GM19438 (cell line): ENCODE data around the gene URI1.
"Not testable (repeated sequence)": the region's sequence is repeated elsewhere in the genome, so short reads cannot be mapped to it uniquely, and the experiment has no call there.

Experiments used
- ATAC-seq: cut with Tn5 transposase; IDR thresholded peaks from one replicate; pipeline ENCODE4 v1.9.1; 2021; ENCODE audit warnings: low read depth; ENCODE audit not compliant: unreplicated experiment

URI1 gene

DNA sequence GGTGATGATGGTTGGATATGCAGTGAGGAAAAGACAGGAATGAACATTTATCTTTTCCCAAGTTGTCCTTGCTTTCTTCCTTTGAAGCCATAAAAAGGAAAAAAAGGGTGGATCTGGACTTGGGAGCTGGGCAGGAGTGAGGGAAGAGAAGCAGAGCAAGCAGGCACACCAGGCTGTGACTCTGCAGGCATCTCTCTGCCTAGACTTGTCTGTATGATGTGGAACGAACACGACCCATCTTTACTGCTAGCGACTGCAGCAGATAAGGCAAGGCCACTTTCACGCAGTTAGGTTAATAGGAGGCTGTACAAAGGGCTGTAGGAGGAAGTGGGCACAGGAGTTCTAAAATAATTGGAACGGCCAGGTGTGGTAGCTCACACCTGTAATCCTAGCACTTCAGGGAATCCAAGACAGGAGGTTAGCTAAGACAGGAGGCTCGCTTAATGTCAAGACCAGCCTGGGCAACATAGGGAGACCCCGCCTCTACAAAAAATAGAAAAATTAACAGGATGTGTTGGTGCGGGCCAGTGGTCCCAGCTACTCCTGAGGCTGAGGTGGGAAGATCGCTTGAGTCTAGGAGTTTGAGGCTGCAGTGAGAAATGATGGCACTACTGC lies 961 bp upstream of the URI1 start:
- no peak for ATAC-seq

DNA sequence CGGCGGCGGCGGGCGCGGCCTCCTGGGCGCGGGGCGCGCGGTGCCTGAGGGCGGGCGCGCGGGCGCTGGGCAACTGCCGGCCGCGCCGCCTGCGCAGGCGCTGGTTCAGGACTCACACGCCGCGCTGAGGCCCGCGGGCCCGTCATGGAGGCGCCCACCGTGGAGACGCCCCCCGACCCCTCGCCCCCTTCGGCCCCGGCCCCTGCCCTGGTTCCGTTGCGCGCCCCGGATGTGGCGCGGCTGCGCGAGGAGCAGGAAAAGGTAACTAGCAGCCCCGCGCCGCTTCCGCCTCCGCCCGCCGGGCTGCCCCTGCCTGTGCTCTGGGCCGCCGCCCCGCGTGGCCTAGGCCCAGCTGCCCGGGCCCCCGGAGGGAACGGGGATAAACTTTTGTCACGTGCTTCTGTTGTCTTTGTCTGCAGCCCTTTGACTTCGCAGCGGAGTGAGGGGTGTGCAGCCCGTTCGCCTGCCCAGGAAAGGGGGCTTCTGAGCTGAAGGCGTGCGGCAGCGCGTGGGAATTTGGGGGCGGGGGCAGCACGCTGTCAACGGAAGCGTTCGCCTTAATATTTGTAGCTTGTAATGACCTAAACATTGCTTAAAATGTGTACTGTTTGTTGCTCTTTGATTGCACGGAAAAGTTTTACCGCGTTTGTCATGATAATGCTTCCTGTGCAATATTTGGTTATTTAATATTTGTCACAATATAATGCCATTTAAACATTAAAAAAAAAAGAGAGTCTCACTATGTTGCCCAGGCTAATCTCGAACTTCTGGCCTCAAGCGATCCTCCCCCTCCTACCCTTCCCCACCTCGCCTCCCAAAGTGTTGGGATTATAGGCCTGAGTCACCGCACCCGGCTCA lies 594 bp downstream of the URI1 start:
- peak; percentile 80 for ATAC-seq

DNA sequence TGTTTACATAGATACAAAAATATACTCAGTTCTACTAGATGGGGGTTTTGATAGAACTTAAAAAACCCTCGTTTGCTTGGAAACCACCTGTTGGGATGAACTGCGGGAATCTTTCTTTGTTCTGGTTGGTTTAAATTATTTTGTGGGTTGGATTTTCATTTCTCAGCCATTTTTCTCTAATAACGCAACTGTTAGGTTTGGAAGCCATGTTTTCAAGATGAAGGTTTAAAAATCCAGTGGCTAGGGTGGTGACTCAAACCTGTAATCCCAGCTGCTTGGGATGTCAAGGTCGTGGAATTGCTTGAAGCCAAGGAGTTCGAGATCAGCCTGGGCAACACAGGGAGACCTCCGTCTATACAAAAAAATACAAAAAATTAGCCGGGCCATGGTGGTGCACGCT lies 1.6 kb downstream of the URI1 start:
- ATAC-seq, result no peak

DNA sequence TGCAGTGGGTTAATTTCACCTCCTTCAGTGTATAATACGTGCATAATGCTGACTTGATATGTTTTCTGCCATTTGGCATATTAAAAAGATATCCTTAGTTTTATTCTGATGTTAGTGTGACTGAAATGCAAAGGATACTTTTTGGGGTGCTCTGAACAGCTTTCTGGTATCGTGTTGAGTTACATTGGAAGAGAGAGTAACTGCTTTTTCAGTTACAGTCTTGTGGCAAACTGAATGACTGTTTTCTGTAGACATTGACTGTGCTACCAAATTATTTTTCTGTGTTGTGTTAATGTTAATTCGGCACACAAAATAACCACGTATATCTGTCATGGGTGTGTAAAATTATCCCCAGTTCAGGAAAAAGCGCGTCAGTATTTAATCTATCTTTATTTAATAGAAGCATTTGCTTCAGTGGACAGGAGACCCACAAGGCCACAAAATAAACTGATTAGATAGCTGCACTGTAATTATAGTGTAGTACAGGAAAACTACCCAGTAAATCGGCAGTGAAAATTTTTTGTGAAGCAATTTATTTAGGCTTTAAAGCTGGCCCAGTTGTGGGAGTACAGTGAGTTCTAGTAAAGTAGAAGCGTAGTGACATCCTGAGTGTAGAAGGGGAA lies 2.5 kb downstream of the URI1 start:
- ATAC-seq, result no peak

DNA sequence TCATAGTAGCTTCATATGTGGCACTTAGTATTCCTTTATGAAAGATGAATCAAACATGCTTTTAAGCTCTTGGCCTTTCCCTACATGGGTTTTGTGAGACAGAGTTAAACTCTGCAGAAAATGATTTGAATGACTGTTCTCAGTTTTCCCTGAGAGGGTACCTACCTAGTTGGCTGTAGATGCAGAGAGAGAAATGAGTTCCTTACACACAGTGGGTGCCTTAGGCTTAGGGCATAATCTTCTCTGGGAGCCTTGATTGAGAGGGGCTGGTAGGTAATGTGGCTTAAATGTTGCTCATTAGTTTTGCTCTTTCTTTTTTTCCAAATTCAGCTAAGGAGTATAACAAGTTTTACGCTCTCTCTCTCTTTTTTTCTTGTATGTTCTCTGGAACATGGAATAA lies 3.0 kb downstream of the URI1 start:
- no peak for ATAC-seq

DNA sequence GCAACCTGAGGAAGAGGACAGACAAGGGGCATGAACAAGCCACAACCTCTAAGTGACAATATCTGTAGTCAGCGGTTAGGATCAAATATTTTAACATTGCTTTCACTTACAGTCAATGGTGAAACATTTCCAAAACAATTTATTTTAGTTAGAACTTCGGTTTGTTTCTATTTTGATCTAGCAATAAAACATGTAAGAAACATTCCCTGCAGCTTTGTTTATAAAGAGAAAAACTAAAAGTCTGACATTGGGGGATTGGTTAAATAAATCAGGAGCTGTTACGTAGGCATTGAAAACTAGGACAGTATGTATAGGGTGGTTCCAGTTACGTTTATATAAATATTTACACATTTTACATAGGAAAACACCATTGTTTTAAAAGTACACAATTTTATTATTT lies 3.4 kb downstream of the URI1 start:
- no peak for ATAC-seq

DNA sequence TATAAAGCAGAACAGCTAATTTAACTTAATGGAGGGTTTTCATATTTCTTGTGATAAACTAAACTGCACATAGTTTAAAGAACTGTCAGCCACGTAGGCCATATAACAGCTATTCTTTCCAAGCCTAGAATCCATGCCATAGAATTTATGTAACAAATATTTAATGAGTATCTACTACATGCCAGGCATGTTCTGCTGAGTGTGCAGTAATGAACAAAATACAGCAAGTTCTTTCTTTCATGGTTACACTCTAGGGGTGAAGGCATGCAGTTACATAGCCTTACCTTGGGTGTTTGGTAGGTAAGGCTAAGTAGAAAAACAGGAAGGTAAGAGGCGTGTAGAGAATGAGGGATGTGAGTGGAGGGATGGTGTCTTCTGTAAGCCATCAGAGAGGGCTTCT lies 4.6 kb downstream of the URI1 start:
- no peak for ATAC-seq

DNA sequence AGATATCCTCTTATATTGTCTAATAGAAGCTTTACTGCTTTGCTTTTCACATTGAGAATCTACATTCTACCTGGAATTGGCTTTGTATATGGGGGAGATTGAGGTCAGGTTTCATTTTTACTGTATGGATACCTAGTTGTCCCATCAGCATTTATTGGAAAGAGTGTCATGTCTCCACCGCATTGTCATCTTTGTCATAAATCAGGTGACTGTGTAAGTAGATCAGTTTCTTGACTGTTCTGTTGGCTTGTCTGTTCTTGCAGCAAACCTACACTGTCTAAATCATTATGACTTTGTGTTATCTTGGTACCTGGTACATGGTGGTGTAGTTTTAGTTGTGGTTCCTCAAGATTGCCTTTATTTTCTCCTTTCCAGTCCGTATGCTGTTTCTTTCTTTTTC lies 5.8 kb downstream of the URI1 start:
- no peak for ATAC-seq

DNA sequence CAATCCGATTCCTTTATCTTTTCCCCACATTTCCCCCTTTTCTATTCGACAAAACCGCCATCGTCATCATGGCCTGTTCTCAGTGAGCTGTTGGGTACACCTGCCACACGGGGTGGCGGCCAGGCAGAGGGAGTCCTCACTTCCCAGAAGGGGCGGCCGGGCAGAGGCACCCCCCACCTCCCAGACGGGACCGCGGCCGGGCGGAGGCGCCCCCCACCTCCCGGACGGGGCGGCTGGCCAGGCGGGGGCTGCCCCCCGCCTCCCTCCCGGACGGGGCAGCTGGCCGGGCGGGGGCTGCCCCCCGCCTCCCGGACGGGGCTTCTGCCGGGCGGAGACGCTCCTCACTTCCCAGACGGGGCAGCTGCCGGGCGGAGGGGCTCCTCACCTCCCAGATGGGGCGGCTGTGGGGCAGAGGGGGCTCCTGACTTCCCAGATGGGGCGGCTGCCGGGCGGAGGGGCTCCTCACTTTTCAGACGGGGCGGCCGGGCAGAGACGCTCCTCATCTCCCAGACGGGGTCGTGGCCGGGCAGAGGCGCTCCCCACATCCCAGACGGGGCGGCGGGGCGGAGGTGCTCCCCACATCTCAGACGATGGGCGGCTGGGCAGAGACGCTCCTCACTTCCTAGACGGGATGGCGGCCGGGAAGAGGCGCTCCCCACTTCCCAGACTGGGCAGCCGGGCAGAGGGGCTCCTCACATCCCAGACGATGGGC lies 6.9 kb downstream of the URI1 start:
- not testable (repeated sequence) for ATAC-seq

DNA sequence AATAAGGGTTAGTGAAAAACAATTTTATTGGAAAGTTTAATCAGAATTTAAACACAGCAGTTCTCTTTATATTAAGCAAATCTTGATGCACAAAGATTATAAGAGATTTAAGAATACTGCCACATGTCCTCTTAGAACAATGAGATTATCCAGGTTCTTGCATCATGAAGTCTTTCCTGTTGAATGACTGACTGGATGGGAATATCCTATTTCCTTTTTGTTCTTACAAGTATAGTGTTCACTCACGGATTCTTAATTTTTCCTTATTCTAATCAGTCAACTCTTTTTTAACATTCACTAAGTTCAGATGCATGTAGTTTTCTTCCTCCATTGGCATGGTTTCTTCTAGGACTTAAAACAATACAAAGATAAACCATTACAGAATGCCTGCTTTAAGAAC lies 10.1 kb downstream of the URI1 start:
- ATAC-seq, result no peak

DNA sequence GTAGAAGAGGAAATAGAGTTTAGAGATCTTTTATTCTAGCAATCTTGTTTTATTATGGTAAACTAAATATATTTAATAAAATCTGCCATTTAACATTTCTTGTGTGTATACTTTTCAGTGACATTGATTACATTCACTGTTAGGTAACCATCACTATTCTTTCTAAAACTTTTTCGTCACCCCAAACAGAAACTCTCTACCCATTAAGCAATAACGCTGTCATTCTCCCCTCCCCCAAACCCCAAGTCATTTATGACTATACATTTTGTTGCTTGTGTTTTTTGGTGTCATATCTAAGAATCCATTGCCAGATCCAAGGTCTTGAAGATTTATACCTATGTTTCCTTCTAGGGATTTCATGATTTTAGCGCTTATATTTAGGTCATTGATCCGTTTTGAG lies 10.6 kb downstream of the URI1 start:
- ATAC-seq, result no peak

DNA sequence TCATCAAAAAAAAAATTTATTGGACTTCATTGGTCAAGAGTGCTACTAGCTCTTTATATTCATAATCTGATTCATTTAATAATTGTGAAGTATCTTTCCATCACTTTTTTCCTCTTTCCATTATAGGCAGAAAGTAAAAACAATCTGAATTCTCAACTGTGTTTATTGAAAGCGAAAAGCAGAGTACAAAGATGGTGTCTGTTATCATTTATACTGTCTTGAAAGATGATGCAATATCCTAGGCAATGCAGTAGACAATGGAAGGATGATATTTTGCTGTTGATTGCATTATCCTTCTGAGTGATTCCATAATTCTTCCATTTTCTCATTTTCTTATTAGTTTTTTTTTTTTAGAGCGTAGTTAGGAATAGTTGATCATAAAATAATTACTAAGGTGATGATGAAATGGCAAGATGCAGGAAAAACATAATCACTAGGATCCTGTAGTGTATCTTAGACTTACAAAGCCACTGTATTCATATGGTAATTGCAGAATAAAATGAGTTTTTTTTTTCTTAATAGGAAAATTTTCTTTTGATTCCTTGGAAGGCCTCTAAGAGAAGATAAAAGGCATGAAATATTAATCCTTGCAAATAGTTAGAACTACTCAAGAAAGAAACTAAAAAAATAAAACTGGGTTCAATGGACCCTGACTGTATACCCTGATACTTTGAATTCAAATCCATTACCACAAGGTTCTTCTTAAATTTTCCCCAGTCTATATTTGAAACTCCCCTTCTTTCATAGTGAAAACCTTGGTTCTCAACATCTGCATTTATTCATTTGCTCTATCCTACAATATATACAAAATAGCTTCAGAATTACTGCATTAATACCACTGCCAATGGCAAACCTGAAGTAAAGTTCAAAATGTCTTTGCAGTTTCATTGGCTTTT lies 11.6 kb downstream of the URI1 start:
- no peak for ATAC-seq

DNA sequence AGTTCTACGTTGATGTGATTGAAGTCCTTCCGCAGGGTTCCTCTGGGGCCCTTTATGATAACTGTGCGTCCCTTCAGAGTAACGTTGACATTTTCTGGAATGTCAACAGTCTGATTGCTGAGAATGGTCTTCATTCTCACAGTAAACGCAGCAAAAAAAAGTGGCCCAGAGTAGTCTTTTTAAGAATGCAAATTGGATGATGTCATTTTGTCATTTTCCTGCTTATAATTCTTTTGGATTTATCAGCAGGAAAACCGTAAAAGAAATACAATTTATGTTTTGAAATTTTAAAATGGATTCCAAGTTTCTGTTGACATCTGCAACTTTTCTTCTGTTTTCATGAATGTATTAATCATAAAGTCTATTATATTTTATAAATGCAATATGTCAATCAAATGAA lies 14.8 kb downstream of the URI1 start:
- ATAC-seq, result no peak

DNA sequence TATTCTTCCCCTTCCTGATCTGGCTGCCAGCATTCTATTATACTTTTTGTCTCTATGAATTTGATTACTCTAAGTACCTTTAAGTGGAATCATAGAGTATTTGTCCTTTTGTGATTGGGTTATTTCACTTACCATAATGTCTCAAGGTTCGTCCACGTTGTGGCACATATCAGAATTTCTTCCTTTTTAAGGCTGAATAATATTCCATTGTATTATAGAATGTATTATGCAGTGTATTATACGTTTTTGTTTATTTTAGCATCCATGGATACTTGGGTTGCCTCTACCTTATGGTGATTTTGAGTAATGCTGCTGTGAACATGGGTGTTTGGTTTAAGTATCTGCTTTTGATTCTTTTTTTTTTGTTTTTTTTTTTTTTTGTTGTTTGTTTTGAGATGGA lies 19.3 kb downstream of the URI1 start:
- no peak for ATAC-seq

DNA sequence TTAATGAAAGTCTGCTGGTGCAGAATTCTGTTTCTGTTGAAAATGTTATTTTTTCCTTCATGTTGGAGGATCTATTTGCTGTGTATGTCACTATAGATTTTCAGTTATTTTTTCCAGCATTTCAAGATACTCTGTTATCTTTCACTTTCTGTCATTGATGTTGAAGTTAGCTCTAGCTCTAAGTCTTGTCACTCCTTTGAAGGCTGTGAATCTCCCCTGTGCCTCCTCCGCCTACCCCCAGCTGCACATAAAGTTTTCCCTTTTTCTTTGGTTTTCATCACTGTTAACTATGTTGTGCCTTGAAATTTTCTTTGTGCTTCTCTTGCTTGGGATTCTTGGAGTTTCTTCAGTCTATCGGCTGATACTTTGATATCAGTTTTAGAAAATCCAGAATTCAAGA lies 20.8 kb downstream of the URI1 start:
- no peak for ATAC-seq

DNA sequence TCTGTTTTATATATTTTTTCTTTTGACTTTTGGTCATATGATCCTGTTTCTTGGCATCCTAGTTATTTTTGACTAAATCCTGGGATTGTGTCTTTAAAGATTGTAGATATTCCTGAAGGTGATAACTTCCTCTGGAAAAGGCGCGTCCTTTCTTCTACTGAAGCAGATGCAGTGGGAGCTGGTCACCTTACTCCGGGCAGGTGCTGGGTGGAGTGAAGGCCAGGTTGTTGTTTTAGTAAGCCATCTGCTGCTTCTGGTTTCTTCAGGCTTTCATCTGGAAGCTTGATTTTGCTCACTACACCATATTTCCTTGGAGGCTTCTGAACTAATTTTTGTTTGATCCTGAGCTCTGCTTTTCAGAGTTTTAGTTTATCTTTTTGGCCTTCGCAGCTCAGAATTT lies 21.5 kb downstream of the URI1 start:
- no peak for ATAC-seq

DNA sequence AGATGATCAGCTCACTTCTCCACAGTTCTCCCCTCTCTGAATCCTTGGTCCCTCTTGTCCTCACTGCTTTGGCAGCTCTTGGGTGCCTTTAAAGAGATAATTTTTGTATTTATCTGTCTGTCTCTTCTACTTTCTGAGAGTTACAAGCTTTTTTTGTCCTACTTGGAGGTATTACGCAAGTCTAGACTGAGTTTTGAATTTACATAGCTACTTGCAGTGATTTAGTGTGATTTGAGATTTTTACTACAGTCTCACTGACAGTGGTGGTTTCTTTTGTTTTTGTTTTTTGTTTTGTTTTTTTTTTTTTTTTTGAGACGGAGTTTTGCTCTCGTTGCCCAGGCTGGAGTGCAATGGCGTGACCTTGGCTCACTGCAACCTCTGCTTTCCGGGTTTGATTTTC lies 22.1 kb downstream of the URI1 start:
- ATAC-seq, result no peak

DNA sequence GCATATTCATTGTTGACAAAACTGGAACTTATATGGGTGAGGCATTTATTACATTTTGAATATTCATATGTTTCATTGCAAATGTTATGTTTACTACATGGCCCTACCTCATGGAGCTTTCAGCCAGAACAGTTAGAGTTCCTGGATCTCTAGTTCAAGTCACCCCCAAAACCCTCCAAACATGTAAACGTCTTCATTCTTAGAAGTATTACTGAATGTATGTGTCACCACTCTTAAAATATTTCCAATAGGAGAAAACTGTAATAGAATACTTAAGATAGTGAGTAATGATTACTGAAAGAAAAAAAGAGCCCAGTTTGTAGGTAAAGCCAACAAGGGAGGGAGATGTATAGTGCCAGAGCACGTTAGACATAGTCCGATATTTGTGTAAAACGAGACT lies 23.5 kb downstream of the URI1 start:
- no peak for ATAC-seq

DNA sequence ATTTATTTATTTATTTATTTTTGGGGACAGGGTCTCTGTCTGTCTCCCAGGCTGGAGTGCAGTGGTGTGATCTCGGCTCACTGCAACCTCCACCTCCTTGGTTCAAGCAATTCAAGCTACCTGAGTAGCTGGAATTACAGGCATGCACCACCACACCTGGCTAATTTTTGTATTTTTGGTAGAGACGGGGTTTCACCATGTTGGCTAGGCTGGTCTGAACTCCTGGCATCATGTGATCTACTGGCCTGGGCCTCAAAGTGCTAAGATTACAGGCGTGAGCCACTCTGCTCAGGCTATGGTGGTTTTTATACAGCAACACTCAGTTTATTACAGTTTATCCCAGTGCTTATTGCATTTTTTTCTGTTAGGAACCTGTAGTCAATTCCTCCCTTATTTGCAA lies 24.1 kb downstream of the URI1 start:
- not testable (repeated sequence) for ATAC-seq

DNA sequence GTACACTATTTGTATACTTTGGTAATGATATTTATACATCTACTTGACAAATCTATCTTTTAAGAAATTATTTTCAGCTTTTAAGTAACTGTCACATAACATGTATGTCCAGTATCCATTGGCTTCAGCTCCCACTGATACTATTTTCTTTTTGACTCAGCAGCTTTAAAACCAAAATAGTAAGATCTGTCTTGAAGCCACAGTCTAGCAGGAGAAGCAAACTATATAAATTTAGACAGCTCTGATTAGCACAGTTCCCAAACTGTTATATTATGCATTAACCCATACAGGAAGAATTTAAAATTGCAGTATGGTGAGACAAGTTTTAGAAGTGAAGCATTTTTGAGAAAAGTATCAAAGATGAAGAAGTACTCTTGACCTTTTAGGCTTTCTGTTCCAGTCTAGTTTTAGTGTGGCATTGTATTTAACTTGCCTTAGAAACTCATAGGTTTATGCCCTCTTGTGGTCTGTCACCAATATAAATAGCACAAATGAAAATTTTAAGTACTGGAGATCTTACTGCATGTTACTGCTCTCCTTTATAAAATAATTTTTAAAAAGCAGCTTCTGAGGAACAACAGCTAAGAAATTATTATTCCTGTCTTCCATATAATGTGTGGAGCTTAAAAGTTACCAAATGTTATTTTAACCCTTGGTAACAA lies 24.7 kb downstream of the URI1 start:
- no peak for ATAC-seq
